GM18873 (cell line): ENCODE measurements around the gene SAG.
"Not testable (repeated sequence)": the region's sequence is repeated elsewhere in the genome, so short reads cannot be mapped to it uniquely, and the experiment has no call there.

Source experiments
- ATAC-seq: cut with Tn5 transposase; IDR thresholded peaks from one replicate; pipeline ENCODE4 v1.9.1; 2021; ENCODE audit warnings: mild to moderate bottlenecking, moderate library complexity, moderate number of reproducible peaks; ENCODE audit not compliant: unreplicated experiment, low FRiP score

SAG gene

GRCh38 chr2:233374776-233375175 is 67.2 kb downstream of the SAG start:
- ATAC-seq, result not testable (repeated sequence)

GRCh38 chr2:233375490-233376314 is 68.1 kb downstream of the SAG start:
- no peak for ATAC-seq

- ATAC-seq, result no peak
Measured at GRCh38 chr2:233379034-233379433, 71.4 kb downstream of the SAG start.

GRCh38 chr2:233379441-233379840 is 71.8 kb downstream of the SAG start:
- no peak for ATAC-seq

GRCh38 chr2:233380132-233380895 is 72.7 kb downstream of the SAG start:
- no peak for ATAC-seq

GRCh38 chr2:233380995-233381637 is 73.5 kb downstream of the SAG start:
- ATAC-seq, result no peak

GRCh38 chr2:233381638-233381995 is 74.0 kb downstream of the SAG start:
- no peak for ATAC-seq

- no peak for ATAC-seq
Measured at GRCh38 chr2:233384015-233384414, 76.4 kb downstream of the SAG start.

GRCh38 chr2:233384811-233385488 is 77.3 kb downstream of the SAG start:
- ATAC-seq, result no peak

- no peak for ATAC-seq
Measured at GRCh38 chr2:233385489-233386044, 78.0 kb downstream of the SAG start.

- ATAC-seq, result no peak
Measured at GRCh38 chr2:233386382-233387041, 78.9 kb downstream of the SAG start.

GRCh38 chr2:233387225-233387624 is 79.6 kb downstream of the SAG start:
- no peak for ATAC-seq

GRCh38 chr2:233387667-233388528 is 80.3 kb downstream of the SAG start:
- no peak for ATAC-seq

GRCh38 chr2:233389601-233390125 is 82.0 kb downstream of the SAG start:
- no peak for ATAC-seq

- no peak for ATAC-seq
Measured at GRCh38 chr2:233395687-233396086, 88.1 kb downstream of the SAG start.
